ENCODE results near the gene IL19. TPM values are rescaled to one million over a fixed set of nuclear protein-coding genes. Genes with fewer than 3 reads are reported as not detected.

Gene IL19
- total RNA-seq, 4 donors from 2014 or later: not detected

DNA sequence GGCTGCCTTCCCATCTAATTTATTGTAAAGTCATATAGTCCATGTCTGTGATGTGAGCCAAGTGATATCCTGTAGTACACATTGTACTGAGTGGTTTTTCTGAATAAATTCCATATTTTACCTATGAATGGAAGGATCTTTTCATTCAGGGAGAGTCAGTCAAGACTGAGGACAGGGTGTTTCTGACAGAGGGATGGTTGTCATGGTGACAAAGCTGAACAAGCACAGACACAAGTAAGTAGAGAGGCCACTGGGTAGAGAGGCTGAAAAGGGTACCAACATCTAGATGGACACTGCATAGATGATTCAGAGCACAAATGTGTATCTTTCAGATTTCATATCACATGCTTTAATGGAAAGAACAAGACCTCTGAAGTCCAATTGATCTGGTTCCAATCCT lies 72.3 kb downstream of the IL19 start:
- no peaks in the 10 kb centered on the region for H3K27me3 ChIP-seq
- no peak overlapping the region for H3K27ac ChIP-seq
- H3K4me1 ChIP-seq: no peaks in the 10 kb centered on the region
- TF ChIP-seq, protein P1, sequence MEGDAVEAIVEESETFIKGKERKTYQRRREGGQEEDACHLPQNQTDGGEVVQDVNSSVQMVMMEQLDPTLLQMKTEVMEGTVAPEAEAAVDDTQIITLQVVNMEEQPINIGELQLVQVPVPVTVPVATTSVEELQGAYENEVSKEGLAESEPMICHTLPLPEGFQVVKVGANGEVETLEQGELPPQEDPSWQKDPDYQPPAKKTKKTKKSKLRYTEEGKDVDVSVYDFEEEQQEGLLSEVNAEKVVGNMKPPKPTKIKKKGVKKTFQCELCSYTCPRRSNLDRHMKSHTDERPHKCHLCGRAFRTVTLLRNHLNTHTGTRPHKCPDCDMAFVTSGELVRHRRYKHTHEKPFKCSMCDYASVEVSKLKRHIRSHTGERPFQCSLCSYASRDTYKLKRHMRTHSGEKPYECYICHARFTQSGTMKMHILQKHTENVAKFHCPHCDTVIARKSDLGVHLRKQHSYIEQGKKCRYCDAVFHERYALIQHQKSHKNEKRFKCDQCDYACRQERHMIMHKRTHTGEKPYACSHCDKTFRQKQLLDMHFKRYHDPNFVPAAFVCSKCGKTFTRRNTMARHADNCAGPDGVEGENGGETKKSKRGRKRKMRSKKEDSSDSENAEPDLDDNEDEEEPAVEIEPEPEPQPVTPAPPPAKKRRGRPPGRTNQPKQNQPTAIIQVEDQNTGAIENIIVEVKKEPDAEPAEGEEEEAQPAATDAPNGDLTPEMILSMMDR (IDR thresholded peaks at IDR 0.05): no peak
- no peak for TF ChIP-seq POLR2A (IDR thresholded peaks at IDR 0.05)
- H3K9me3 ChIP-seq: no peaks in the 10 kb centered on the region
- H3K4me3 ChIP-seq: no peak overlapping the region
- no peaks in the 10 kb centered on the region for H3K36me3 ChIP-seq
- no peak for DNase-seq

DNA sequence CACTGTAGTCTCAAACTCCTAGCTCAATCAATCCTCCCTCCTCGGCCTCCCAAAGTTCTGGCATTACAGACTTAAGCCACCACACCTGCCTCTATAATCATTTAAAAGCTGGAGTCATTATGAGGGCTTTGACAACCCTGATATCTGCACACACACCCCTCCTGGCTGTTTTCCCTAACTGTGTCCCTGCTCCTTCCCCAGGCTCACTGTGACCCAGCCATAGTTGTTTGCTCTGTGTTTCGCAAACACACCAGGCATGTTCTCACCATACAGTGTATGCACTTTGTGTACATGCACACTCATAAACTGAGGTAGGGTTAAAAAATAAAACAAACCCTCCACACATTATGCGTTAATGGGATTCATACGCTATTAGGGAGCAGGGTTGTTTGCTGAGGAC lies 73.1 kb downstream of the IL19 start:
- no peaks in the 10 kb centered on the region for H3K36me3 ChIP-seq
- no peak for TF ChIP-seq POLR2A (IDR thresholded peaks at IDR 0.05)
- TF ChIP-seq, protein P1 (IDR thresholded peaks at IDR 0.05): no peak
- H3K4me1 ChIP-seq: no peaks in the 10 kb centered on the region
- no peak overlapping the region for H3K4me3 ChIP-seq
- no peaks in the 10 kb centered on the region for H3K27me3 ChIP-seq
- no peaks in the 10 kb centered on the region for H3K9me3 ChIP-seq
- H3K27ac ChIP-seq: no peak overlapping the region
- DNase-seq: no peak

DNA sequence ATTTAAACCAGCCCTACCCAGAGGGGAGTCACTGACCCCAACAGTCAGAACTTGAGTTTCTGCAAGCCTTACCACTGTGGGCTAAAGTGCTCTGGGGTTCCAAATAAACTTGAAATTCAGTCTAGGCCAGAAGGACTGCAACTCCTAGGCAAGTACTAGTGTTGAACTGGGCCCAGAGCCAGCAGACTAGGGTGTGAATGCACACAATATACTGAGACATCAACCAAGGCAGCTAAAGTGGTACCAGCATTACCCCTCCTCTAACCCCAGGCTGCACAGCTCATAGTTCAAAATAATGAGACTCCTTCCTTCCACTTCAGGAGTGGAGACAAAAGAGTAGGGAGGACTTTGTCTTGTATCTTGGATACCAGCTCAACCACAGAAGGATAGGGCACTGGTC lies 75.9 kb downstream of the IL19 start:
- DNase-seq: no peak
- Histone ChIP-seq H3K4me1 (no peaks in the 10 kb centered on the region), H3K4me3 (no peak overlapping the region), H3K9me3 (no peaks in the 10 kb centered on the region), H3K36me3 (no peaks in the 10 kb centered on the region), H3K27ac (no peak overlapping the region), H3K27me3 (no peaks in the 10 kb centered on the region)
- TF ChIP-seq POLR2A (IDR thresholded peaks at IDR 0.05): no peak
- TF ChIP-seq, protein P1 (IDR thresholded peaks at IDR 0.05): no peak

DNA sequence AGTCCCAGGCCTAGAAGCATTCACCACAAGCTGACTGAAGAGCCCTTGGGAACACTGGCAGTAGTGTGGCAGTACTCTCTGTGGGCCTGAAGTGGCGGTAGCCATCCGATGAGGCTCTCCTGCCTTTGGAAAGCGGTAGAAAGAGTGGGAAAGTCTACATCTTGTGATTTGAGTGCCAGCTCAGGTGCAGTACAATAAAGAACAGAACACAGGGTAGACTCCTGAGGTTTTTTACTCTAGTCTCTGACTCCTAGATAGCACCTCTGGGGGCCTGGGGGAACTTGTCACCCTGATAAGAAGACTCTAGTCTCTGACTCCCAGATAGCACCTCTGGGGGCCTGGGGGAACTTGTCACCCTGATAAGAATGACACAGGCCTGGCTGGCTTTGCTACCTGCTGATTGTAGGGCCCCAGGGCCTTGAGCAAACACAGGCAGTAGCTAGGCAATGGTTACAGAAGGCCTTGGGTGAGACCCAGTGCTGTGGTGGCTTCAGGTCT lies 76.8 kb downstream of the IL19 start:
- TF ChIP-seq, protein P1 (IDR thresholded peaks at IDR 0.05): no peak
- no peak for TF ChIP-seq POLR2A (IDR thresholded peaks at IDR 0.05)
- Histone ChIP-seq H3K4me1 (no peaks in the 10 kb centered on the region), H3K9me3 (no peaks in the 10 kb centered on the region), H3K27ac (no peak overlapping the region), H3K4me3 (no peak overlapping the region), H3K36me3 (no peaks in the 10 kb centered on the region), H3K27me3 (no peaks in the 10 kb centered on the region)
- DNase-seq: no peak

DNA sequence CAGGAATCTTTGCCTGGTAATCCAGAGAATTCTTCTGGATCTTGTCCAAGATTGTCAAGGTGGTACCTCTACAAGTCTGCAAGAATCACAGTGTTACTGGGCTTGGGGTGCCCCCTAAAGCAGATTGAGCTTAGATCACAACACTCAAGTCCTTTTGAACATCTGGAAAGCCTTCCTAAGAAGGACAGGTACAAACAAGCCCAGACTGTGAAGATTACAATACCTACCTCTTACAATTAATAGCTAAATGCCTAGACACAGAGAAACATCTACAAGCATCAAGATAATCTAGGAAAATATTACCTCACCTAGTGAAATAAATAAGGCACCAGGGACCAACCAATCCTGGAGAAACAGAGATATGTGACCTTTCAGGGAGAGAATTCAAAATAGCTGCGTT lies 77.4 kb downstream of the IL19 start:
- TF ChIP-seq POLR2A (IDR thresholded peaks at IDR 0.05): no peak
- TF ChIP-seq, protein P1 (IDR thresholded peaks at IDR 0.05): no peak
- H3K36me3 ChIP-seq: no peaks in the 10 kb centered on the region
- no peak overlapping the region for H3K4me3 ChIP-seq
- no peaks in the 10 kb centered on the region for H3K9me3 ChIP-seq
- no peak overlapping the region for H3K27ac ChIP-seq
- no peak for DNase-seq
- no peaks in the 10 kb centered on the region for H3K27me3 ChIP-seq
- no peaks in the 10 kb centered on the region for H3K4me1 ChIP-seq

DNA sequence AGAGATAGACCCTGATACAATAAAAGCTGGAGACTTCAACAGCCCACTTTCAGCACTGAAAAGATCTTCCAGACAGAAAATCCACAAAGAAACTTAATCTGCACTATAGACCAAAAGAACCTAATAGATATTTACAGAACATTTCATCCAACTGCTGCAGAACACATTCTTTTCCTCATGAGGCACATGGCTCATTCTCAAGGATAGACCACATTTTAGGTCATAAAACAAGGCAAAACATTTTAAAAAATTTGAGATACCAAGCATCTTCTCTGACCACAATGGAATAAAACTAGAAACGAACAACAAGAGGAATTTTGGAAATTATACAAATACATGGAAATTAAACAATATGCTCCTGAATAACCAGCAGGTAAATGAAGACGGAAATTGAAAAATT lies 79.8 kb downstream of the IL19 start:
- no peak overlapping the region for H3K27ac ChIP-seq
- H3K36me3 ChIP-seq: no peaks in the 10 kb centered on the region
- no peaks in the 10 kb centered on the region for H3K27me3 ChIP-seq
- no peaks in the 10 kb centered on the region for H3K4me1 ChIP-seq
- TF ChIP-seq POLR2A (IDR thresholded peaks at IDR 0.05): no peak
- TF ChIP-seq, protein P1 (IDR thresholded peaks at IDR 0.05): no peak
- no peak overlapping the region for H3K4me3 ChIP-seq
- DNase-seq: no peak
- no peaks in the 10 kb centered on the region for H3K9me3 ChIP-seq

All from Peyer's patch (tissue), 4 donors.